HPDE6-E6E7 (cell line): ENCODE measurements around the gene SREBF2.

Source experiments
- DNase-seq: peaks from one replicate; pipeline ENCODE4 v3.0.0; 2011; ENCODE audit warnings: missing footprints; ENCODE audit errors: extremely low spot score

The SREBF2 gene

GRCh38 chr22:41876675-41877074, 43.8 kb downstream of the SREBF2 start:
- no peak for DNase-seq

DNA sequence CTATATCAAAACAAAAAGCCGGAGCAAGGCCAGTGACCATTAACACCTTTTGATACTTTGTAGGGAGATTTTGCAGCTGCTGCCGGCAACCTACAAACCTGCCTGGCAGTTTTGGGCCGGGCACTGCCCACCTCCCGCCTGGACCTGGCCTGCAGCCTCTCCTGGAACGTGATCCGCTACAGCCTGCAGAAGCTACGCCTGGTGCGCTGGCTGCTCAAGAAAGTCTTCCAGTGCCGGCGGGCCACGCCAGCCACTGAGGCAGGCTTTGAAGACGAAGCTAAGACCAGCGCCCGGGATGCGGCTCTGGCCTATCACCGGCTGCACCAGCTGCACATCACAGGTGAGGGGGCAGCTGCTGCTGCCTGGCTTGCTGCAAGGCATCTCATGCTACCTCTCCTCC, 47.7 kb downstream of the SREBF2 start:
- no peak for DNase-seq

DNA sequence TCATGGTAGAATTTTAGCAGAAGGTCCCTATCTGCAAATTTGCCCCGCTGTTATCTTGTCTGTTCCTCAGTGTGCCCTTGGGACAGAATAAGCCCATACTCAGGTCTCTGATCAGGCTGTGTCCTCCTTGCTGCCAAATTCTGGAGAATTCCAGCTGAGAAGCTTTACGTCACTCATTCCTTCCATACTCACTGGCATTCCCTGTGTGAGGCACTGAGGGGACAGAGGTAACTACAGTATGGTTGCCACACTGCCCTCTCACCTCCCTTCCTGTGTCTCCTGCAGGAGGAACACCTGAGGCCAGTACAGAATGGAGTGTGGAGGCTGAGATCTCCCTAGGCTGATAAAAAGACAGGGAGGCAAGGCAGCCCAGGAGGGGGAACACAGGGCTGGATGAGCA, 50.5 kb downstream of the SREBF2 start:
- no peak for DNase-seq

GRCh38 chr22:41885116-41885515, 52.2 kb downstream of the SREBF2 start:
- no peak for DNase-seq

- no peak for DNase-seq
Measured at GRCh38 chr22:41885516-41885915, 52.6 kb downstream of the SREBF2 start.

GRCh38 chr22:41888627-41889200, 55.8 kb downstream of the SREBF2 start:
- DNase-seq = no peak

- no peak for DNase-seq
Measured at GRCh38 chr22:41891407-41891806, 58.5 kb downstream of the SREBF2 start.

GRCh38 chr22:41892721-41893120, 59.8 kb downstream of the SREBF2 start:
- no peak for DNase-seq

GRCh38 chr22:41893591-41894375, 60.9 kb downstream of the SREBF2 start:
- DNase-seq = no peak

- no peak for DNase-seq
Measured at GRCh38 chr22:41898645-41899044, 65.7 kb downstream of the SREBF2 start.

DNA sequence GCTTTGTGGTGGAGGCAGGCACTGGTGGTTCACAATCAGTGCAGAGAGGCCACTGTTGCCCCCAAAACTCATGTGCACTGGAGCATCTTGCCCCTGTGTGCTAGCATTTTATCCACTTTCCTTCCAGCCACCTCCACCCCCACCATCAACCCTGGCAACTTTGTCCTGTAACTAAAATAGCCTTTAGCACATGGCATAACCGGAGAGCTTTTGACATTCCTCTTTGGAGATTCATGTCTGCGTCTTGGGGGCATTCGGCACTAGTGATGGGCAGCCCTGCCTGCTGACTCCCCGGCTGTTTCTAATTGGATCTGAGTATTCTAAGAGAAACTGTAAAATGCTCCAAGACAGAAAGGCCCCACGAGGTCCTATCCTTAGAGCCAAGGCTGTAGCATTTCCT, 66.2 kb downstream of the SREBF2 start:
- DNase-seq = no peak

- no peak for DNase-seq
Measured at GRCh38 chr22:41899992-41900651, 67.2 kb downstream of the SREBF2 start.

DNA sequence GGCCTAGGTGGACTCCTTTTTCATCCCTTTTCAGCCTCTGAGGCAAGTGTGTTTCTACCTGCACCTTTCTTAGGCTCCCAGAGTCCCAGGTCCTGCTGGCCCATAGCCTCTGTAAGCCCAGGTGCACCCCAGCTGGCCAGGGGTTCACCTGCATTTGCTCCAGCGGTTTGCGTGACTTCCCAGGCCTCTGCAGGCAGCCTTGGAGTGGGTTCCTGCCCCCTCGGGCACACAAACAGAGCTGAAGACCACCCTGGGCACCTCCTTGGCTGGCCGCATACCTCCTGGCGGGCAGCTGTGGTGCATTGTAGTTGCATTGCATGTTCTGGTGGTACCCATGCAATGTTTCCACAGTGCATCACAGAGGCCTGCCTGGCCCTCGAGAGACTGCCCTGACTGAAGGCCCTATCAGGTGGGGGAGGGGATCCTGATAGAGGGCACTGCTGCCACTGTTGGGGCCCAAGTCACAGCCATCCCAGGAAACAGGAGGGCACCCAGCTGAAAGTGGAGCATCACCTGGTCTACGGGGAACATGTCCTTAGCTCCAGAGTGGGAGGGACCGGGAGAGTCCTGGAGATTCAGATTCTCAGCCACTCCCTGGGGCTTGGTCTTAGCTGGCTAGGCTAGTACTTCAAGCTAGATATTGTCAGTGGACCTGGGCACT, 67.9 kb downstream of the SREBF2 start:
- DNase-seq = no peak

GRCh38 chr22:41902016-41902415, 69.1 kb downstream of the SREBF2 start:
- no peak for DNase-seq

DNA sequence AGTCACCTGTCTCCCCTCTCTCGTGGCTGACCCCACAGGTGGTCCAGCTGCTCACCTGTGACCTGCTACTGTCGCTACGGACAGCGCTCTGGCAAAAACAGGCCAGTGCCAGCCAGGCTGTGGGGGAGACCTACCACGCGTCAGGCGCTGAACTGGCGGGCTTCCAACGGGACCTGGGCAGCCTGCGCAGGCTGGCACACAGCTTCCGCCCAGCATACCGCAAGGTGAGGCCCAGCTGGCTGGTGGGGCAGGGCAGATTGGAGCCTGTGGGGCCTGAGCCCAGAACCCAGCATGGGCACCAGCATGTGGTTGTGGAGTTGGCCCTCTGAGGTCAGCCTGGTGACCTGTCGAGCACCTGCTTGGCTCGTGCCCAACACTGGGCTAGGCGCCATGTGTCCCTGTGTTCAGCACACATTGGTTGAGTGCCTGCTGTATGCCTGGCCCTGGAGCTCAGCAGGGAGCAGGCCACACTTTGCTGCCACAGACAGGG, 70.1 kb downstream of the SREBF2 start:
- DNase-seq = no peak

- no peak for DNase-seq
Measured at GRCh38 chr22:41904450-41905410, 71.8 kb downstream of the SREBF2 start.

DNA sequence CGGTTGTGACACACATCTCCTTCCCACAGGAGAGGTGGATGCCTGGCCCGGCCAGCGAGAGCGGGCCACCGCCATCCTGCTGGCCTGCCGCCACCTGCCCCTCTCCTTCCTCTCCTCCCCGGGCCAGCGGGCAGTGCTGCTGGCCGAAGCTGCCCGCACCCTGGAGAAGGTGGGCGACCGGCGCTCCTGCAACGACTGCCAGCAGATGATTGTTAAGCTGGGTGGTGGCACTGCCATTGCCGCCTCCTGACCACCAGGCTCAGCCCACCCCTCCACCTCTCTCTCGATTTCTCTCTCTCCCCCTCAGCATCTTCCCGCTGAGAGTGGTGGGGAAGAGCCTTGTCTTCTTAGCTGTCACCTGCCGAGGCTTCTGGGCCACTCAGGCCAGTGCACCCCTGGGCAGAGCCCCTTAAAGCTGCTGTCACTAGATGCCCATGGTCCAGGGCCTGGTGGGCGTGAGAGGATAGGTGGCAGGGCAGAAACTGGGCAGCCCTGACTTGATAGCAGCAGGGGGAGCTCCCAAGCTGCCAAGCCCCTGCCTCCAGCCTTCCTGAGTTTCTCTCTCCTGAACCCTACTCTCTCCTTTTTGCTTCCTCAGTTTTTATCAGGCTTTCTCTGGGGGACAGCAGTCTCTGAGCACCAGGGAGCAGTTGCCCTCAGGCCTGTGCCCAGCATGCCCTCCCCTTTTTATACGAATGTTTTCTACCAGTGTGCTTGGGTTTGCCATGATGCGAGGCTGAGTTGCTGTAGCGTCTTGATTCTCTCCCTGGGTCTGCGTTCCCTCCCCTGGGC, 72.7 kb downstream of the SREBF2 start:
- DNase-seq = no peak

- no peak for DNase-seq
Measured at GRCh38 chr22:41906822-41907221, 73.9 kb downstream of the SREBF2 start.

DNA sequence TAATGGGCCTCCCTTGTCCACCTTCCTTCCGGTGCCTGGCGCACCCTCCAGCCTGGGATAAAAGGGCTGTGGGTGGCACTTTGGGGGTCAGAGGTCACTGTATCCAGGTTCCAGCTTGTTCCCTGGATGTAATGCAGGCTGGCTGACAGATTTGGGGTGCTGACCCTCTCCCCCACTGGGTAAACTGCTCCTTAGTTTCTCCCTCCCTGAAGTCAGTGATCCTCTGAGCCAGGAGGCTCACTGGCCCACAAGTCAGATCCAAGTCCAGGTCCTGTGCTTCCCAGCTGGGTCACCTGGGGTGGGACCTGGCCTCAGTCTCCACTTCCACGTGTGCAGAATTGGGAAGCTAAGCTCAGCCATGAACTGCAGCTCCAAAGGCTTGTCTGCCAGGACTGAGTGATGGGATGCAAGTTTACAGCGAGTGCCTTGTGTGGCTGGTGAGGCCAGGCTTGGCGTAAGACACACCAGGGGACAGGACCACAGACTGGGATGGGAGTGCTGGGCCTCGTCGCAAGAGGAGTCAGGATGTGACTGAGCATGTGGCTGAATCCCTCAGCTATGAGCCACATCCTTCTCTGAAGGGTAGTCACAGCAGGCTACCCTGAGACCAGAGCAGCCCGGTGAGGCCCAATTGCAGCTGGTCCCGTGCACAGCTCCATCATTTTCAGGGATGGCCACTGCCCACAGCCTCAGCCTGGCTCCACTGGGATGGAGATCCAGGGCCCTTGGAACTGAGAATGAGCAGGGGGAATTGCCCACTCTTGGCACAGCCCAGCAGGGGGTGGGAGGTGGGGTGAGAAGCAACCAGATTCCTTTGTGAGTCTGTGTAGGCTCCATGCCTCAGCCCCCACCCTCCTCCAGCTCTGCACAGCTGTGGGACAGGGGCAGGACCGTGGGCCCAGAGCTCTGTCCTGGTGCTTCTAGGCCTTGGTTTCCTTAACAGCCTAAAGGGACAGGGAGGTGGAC, 74.8 kb downstream of the SREBF2 start:
- no peak for DNase-seq
